Mesendoderm (in vitro differentiated cells): ENCODE measurements around the gene IGFL1.
A peak's percentile ranks its signal among the peaks of the same experiment; 100 is the strongest.
"Not testable (repeated sequence)": the region's sequence is repeated elsewhere in the genome, so short reads cannot be mapped to it uniquely, and the experiment has no call there.

ENCODE experiments used
- DNase-seq: peaks from one replicate; pipeline ENCODE4 v3.0.0; 2013
- H2AK5ac ChIP-seq: 2 replicates; pipeline ENCODE4 v1.6.1; 2013; ENCODE audit warnings: low read length, inconsistent platforms
- H2BK120ac ChIP-seq: 2 replicates; pipeline ENCODE4 v1.6.1; 2013; ENCODE audit warnings: low read depth, mild to moderate bottlenecking, low read length, moderate library complexity, mixed read lengths
- H2BK15ac ChIP-seq: replicated peaks from 2 replicates; pipeline ENCODE4 v1.6.1; 2013; ENCODE audit warnings: low read depth, mild to moderate bottlenecking, moderate library complexity
- H2BK5ac ChIP-seq: 2 replicates; pipeline ENCODE4 v1.6.1; 2013; ENCODE audit warnings: low read length, inconsistent platforms
- H3K18ac ChIP-seq: 2 replicates; pipeline ENCODE4 v1.6.1; 2013; ENCODE audit warnings: mild to moderate bottlenecking, low read length, mixed read lengths
- H3K23ac ChIP-seq: one replicate; pipeline ENCODE4 v1.6.1; 2013; ENCODE audit warnings: low read length
- H3K27ac ChIP-seq: 2 replicates; pipeline ENCODE4 v1.5.1; 2013; ENCODE audit warnings: low read depth, mild to moderate bottlenecking, inconsistent platforms, low read length, moderate library complexity
- H3K27me3 ChIP-seq: 2 replicates; pipeline ENCODE4 v1.6.1; 2013; ENCODE audit warnings: low read length, control low read depth, mild to moderate bottlenecking, inconsistent platforms; ENCODE audit not compliant: insufficient read depth, poor library complexity
- H3K36me3 ChIP-seq: 2 replicates; pipeline ENCODE4 v1.6.1; 2013; ENCODE audit warnings: low read length, inconsistent platforms; ENCODE audit not compliant: control insufficient read depth, insufficient read depth
- H3K4ac ChIP-seq: one replicate; pipeline ENCODE4 v1.6.1; 2013; ENCODE audit warnings: low read depth, mild to moderate bottlenecking, low read length, moderate library complexity
- H3K4me1 ChIP-seq: 2 replicates; pipeline ENCODE4 v1.6.1; 2013; ENCODE audit warnings: low read depth, low read length, inconsistent platforms; ENCODE audit not compliant: control insufficient read depth
- H3K4me2 ChIP-seq: 2 replicates; pipeline ENCODE4 v1.6.1; 2013; ENCODE audit warnings: low read length
- H3K4me3 ChIP-seq: 2 replicates; pipeline ENCODE4 v1.5.1; 2013; ENCODE audit warnings: mild to moderate bottlenecking, low read length
- H3K56ac ChIP-seq: one replicate; pipeline ENCODE4 v1.6.1; 2013; ENCODE audit warnings: low read length
- H3K79me1 ChIP-seq: 2 replicates; pipeline ENCODE4 v1.6.1; 2013; ENCODE audit warnings: low read length, inconsistent platforms
- H3K79me2 ChIP-seq: 2 replicates; pipeline ENCODE4 v1.6.1; 2013; ENCODE audit warnings: mild to moderate bottlenecking, low read length; ENCODE audit not compliant: control insufficient read depth, insufficient read depth
- H3K9ac ChIP-seq: 2 replicates; pipeline ENCODE4 v1.6.1; 2013; ENCODE audit warnings: low read length, inconsistent platforms
- H4K5ac ChIP-seq: one replicate; pipeline ENCODE4 v1.6.1; 2013; ENCODE audit warnings: low read length
- H4K8ac ChIP-seq: one replicate; pipeline ENCODE4 v1.6.1; 2013; ENCODE audit warnings: low read depth, mild to moderate bottlenecking, control low read depth, low read length, moderate library complexity
- WGBS: extraction: QIAGEN DNeasy Blood & Tissue Kit; methylation state at CpG from one replicate; pipeline ENCODE4 v1.1.7; 2013; ENCODE audit warnings: low lambda C conversion rate, missing lambda C conversion rate; ENCODE audit not compliant: insufficient coverage; ENCODE audit errors: extremely low coverage; 5-methylcytosine and 5-hydroxymethylcytosine counted together

The IGFL1 gene

GRCh38 chr19:46241626-46242025 is 12.1 kb downstream of the IGFL1 start:
- Histone ChIP-seq H3K56ac (no peak overlapping the region), H3K36me3 (no peaks in the 10 kb centered on the region), H3K23ac (no peak overlapping the region), H3K18ac (no peak overlapping the region), H2BK120ac (no peak overlapping the region), H3K4me1 (peaks cover 1% of the 10 kb centered on the region), H3K4me2 (no peak overlapping the region), H3K27ac (no peak overlapping the region), H2BK15ac (no peak overlapping the region), H4K5ac (no peak overlapping the region), H3K4ac (no peak overlapping the region), H3K9ac (no peak overlapping the region), H3K79me2 (no peaks in the 10 kb centered on the region), H2AK5ac (no peak overlapping the region), H3K79me1 (no peaks in the 10 kb centered on the region), H3K27me3 (no peaks in the 10 kb centered on the region), H2BK5ac (no peak overlapping the region), H4K8ac (no peak overlapping the region), H3K4me3 (no peak overlapping the region)
- peak; percentile 90 for DNase-seq
- WGBS = 100% methylated on average over 1 of the region's 2 CpGs

GRCh38 chr19:46243081-46243654 is 13.6 kb downstream of the IGFL1 start:
- not testable (repeated sequence) for H3K4me1 ChIP-seq, H2BK120ac ChIP-seq, H4K5ac ChIP-seq, DNase-seq, H4K8ac ChIP-seq, H3K79me2 ChIP-seq, H3K9ac ChIP-seq, H3K4me2 ChIP-seq, H3K56ac ChIP-seq, H3K79me1 ChIP-seq, H3K27ac ChIP-seq, H3K18ac ChIP-seq, H3K4me3 ChIP-seq, H2BK5ac ChIP-seq, H3K36me3 ChIP-seq, H2AK5ac ChIP-seq, H2BK15ac ChIP-seq, H3K27me3 ChIP-seq, H3K23ac ChIP-seq, H3K4ac ChIP-seq
- WGBS = no CpG with 5 or more reads among the region's 6 CpGs

GRCh38 chr19:46250076-46250735 is 20.7 kb downstream of the IGFL1 start:
- Histone ChIP-seq H2BK5ac (no peak overlapping the region), H2AK5ac (no peak overlapping the region), H4K5ac (no peak overlapping the region), H3K27me3 (no peaks in the 10 kb centered on the region), H3K4ac (no peak overlapping the region), H4K8ac (no peak overlapping the region), H3K9ac (no peak overlapping the region), H2BK15ac (no peak overlapping the region), H3K23ac (no peak overlapping the region), H2BK120ac (no peak overlapping the region), H3K4me3 (no peak overlapping the region), H3K27ac (no peak overlapping the region), H3K18ac (no peak overlapping the region), H3K79me1 (no peaks in the 10 kb centered on the region), H3K56ac (no peak overlapping the region), H3K4me1 (no peaks in the 10 kb centered on the region), H3K36me3 (no peaks in the 10 kb centered on the region), H3K4me2 (no peak overlapping the region), H3K79me2 (no peaks in the 10 kb centered on the region)
- no CpG with 5 or more reads among the region's 3 CpGs for WGBS
- no peak for DNase-seq

- H3K4ac ChIP-seq = no peak overlapping the region
- no peaks in the 10 kb centered on the region for H3K36me3 ChIP-seq
- no peak overlapping the region for H3K9ac ChIP-seq
- no peaks in the 10 kb centered on the region for H3K79me1 ChIP-seq
- H3K4me2 ChIP-seq = no peak overlapping the region
- peak overlapping the region; percentile 75 for H2AK5ac ChIP-seq
- no peaks in the 10 kb centered on the region for H3K4me1 ChIP-seq
- no peak overlapping the region for H3K4me3 ChIP-seq
- no peak for DNase-seq
- H3K23ac ChIP-seq = no peak overlapping the region
- peak overlapping the region; percentile 11 for H3K56ac ChIP-seq
- no peak overlapping the region for H3K18ac ChIP-seq
- no peak overlapping the region for H2BK15ac ChIP-seq
- no peak overlapping the region for H2BK120ac ChIP-seq
- no peak overlapping the region for H4K5ac ChIP-seq
- no peak overlapping the region for H2BK5ac ChIP-seq
- no CpG with 5 or more reads among the region's 5 CpGs for WGBS
- H3K27ac ChIP-seq = no peak overlapping the region
- no peaks in the 10 kb centered on the region for H3K27me3 ChIP-seq
- no peak overlapping the region for H4K8ac ChIP-seq
- H3K79me2 ChIP-seq = no peaks in the 10 kb centered on the region
Observed at GRCh38 chr19:46251416-46251815, 21.9 kb downstream of the IGFL1 start.

- Histone ChIP-seq H2AK5ac (no peak overlapping the region), H4K5ac (no peak overlapping the region), H3K27me3 (no peaks in the 10 kb centered on the region), H3K9ac (no peak overlapping the region), H3K4me2 (no peak overlapping the region), H3K4me3 (no peak overlapping the region), H2BK5ac (no peak overlapping the region), H3K79me1 (no peaks in the 10 kb centered on the region), H2BK15ac (no peak overlapping the region), H3K56ac (no peak overlapping the region), H3K18ac (no peak overlapping the region), H3K79me2 (no peaks in the 10 kb centered on the region), H3K4me1 (no peaks in the 10 kb centered on the region), H3K4ac (no peak overlapping the region), H3K27ac (no peak overlapping the region), H3K23ac (no peak overlapping the region), H2BK120ac (no peak overlapping the region), H3K36me3 (no peaks in the 10 kb centered on the region), H4K8ac (no peak overlapping the region)
- no CpG with 5 or more reads among the region's 4 CpGs for WGBS
- no peak for DNase-seq
Observed at GRCh38 chr19:46254776-46255175, 25.2 kb downstream of the IGFL1 start.

GRCh38 chr19:46256855-46257254 is 27.3 kb downstream of the IGFL1 start:
- H3K4me1 ChIP-seq = no peaks in the 10 kb centered on the region
- no peaks in the 10 kb centered on the region for H3K27me3 ChIP-seq
- H3K56ac ChIP-seq = no peak overlapping the region
- no peak overlapping the region for H4K8ac ChIP-seq
- no peak overlapping the region for H4K5ac ChIP-seq
- H3K79me2 ChIP-seq = no peaks in the 10 kb centered on the region
- WGBS = no CpG with 5 or more reads among the region's 8 CpGs
- H3K36me3 ChIP-seq = no peaks in the 10 kb centered on the region
- H3K79me1 ChIP-seq = no peaks in the 10 kb centered on the region
- H3K4me3 ChIP-seq = no peak overlapping the region
- H2BK120ac ChIP-seq = no peak overlapping the region
- H3K23ac ChIP-seq = no peak overlapping the region
- no peak overlapping the region for H2AK5ac ChIP-seq
- H3K4me2 ChIP-seq = no peak overlapping the region
- no peak overlapping the region for H2BK5ac ChIP-seq
- no peak for DNase-seq
- no peak overlapping the region for H2BK15ac ChIP-seq
- H3K9ac ChIP-seq = no peak overlapping the region
- H3K4ac ChIP-seq = no peak overlapping the region
- no peak overlapping the region for H3K18ac ChIP-seq
- no peak overlapping the region for H3K27ac ChIP-seq
